NCI-H1417 treated with DMSO at 0.1 percent for 48 hours (cell line): ENCODE results near the gene STBD1.
"Not testable (repeated sequence)": the region's sequence is repeated elsewhere in the genome, so short reads cannot be mapped to it uniquely, and the experiment has no call there.

ENCODE experiments used
- DNase-seq: peaks from one replicate; lab custom pipeline; 2025; lab: John Stamatoyannopoulos, UW

STBD1 gene

GRCh38 chr4:76325072-76325471 is 18.5 kb downstream of the STBD1 start:
- DNase-seq = no peak

GRCh38 chr4:76326515-76326914 is 20.0 kb downstream of the STBD1 start:
- no peak for DNase-seq

GRCh38 chr4:76334885-76335284 is 28.4 kb downstream of the STBD1 start:
- no peak for DNase-seq

DNA sequence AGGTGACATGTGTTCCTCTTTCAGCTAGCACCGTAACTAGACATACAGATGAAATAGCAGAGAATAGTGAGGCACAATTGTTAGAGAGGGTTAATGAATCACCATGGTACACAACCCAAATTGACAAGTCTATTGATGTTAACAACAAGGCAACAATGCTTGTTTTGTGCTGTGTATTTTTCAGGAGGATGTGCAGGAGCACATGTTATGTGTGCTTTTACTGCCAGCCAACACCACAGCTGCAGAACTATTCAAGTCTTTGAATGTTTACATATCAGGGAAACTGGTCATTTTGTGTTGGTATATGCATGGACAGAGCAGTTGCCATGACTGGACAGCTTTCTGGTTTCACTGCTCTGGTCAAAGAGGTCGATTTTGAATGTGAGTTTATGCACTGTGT is 32.8 kb downstream of the STBD1 start:
- DNase-seq = no peak

DNA sequence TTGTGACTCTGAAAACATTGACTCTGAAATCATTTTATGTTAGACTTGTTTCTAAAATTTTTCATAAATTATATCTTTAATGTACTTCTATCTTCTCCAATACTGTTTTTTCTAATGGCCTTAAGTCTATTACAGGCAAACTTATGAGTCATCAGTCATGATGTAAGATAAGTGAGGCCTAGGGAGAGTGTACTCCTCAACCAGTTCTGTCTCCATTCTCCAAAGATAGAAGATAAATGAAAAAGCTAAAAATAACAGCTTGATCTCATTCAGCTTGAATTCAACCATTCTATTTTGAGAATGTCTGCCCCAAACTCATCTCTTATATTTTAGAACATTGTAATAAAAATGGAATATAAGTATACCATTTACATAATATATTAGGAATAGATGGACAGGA is 34.5 kb downstream of the STBD1 start:
- no peak for DNase-seq

GRCh38 chr4:76342191-76342590 is 35.7 kb downstream of the STBD1 start:
- no peak for DNase-seq

- no peak for DNase-seq
Measured at GRCh38 chr4:76342803-76343202, 36.3 kb downstream of the STBD1 start.

GRCh38 chr4:76354517-76355473 is 48.3 kb downstream of the STBD1 start:
- no peak for DNase-seq

GRCh38 chr4:76357981-76358380 is 51.4 kb downstream of the STBD1 start:
- DNase-seq = no peak

DNA sequence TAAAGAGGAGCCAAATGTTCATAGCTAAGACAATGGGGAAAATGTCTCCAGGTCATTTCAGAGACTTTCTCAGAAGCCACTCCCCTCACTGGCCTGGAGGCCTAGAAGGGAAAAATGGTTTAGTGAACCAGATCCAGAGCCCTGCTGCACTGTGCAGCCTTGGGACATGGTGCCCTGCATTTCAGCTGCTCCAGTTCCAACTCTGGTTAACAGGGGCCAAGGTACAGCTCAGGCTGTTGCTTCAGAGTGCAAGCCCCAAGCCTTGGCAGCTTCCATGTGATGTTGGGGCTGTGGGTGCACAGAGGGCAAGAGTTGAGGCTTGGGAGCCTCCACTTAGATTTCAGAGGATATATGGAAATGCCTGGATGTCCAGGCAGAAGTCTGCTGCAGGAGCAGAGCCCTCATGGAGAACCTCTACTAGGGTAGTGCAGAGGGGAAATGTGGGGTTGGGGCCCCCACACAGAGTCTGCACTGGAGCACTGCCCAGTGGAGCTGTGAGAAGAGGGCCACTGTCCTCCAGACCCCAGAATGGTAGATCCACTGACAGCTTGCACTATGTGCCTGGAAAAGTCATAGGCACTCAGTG is 53.4 kb downstream of the STBD1 start:
- DNase-seq = not testable (repeated sequence)
